Suprapubic skin (tissue), 4 donors: Measurements from ENCODE around the gene PCCB.
A peak's percentile ranks its signal among the peaks of the same experiment; 100 is the strongest.

Experiments used
- EP300 ChIP-seq: sonication (generic); formaldehyde crosslinking; IDR thresholded peaks from one replicate; pipeline ENCODE4 v1.6.1; 2017; ENCODE audit warnings: antibody characterized with exemption
- POLR2A ChIP-seq, 2 donors: fragments of 450-650 bp; IDR thresholded peaks; one replicate each; pipeline ENCODE4 v1.6.1; 2017; ENCODE audit warnings: antibody characterized with exemption in 2 of 2, mild to moderate bottlenecking in 2 of 2, moderate library complexity in 2 of 2
- POLR2AphosphoS5 ChIP-seq, 3 donors: sonication (generic); formaldehyde crosslinking; IDR thresholded peaks; one replicate each; pipeline ENCODE4 v1.6.1; 2017; ENCODE audit warnings: antibody characterized with exemption in 3 of 3
- TF ChIP-seq, protein P1 (sequence below), 2 donors: fragments of 200-600 bp in 1 of 2; fragments of 450-650 bp in 1 of 2; sonication (generic) in 1 of 2; IDR thresholded peaks; one replicate each; pipeline ENCODE4 v1.5.1; 2016 to 2019; ENCODE audit warnings: antibody characterized with exemption in 2 of 2, mild to moderate bottlenecking in 1 of 2, moderate library complexity in 1 of 2

DNA sequence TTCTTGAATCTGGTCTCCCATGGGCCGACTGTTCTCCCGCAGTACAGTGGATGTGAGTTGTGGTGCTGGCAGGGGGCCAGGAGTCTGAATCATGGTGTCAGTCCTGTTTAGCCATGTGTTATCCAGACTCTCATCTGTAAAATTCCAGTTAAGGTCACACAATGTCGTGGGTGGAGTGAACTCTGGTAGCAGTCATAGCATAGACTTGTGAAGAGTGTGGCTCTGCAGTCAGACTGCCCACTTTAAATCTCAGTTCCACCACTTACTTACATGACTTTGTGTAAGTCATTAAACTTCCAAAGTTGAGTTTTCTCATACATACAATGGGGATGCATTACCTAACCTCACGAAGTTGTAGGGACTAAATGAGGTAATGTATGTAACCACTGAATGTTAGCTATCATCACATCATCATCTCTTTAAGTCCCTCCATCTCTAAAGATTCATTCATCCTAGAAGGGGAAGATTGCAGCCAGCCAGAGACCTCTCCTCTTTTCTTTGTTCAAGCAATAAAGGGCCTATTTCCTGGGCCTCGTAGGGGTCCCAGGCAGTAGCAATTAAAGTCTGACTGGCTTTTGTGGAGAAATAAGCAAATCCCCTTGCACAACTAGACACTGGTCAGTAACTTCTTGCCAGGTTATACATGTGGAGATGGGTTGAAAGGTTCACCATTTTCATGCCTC is 93.9 kb downstream of the PCCB start:
- TF ChIP-seq, protein P1, sequence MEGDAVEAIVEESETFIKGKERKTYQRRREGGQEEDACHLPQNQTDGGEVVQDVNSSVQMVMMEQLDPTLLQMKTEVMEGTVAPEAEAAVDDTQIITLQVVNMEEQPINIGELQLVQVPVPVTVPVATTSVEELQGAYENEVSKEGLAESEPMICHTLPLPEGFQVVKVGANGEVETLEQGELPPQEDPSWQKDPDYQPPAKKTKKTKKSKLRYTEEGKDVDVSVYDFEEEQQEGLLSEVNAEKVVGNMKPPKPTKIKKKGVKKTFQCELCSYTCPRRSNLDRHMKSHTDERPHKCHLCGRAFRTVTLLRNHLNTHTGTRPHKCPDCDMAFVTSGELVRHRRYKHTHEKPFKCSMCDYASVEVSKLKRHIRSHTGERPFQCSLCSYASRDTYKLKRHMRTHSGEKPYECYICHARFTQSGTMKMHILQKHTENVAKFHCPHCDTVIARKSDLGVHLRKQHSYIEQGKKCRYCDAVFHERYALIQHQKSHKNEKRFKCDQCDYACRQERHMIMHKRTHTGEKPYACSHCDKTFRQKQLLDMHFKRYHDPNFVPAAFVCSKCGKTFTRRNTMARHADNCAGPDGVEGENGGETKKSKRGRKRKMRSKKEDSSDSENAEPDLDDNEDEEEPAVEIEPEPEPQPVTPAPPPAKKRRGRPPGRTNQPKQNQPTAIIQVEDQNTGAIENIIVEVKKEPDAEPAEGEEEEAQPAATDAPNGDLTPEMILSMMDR (IDR thresholded peaks at IDR 0.05) = no peak
- TF ChIP-seq EP300 (no peak), POLR2A (IDR thresholded peaks at IDR 0.05) (no peak), POLR2AphosphoS5 (IDR thresholded peaks at IDR 0.05) (peak in 1 of 3 donors; percentile 41)
